Smooth muscle cell of bladder (primary cell): ENCODE measurements around the gene CCDC77. TPM values are rescaled to one million over a fixed set of nuclear protein-coding genes. Genes with fewer than 3 reads are reported as not detected.

Experiments
- total RNA-seq: library from RNA; depleted of rRNA; stranded (reverse); fragments of >200 nt; gene quantifications from 2 replicates; pipeline ENCODE4 v1.2.3, GENCODE V29; 2014

Gene CCDC77
- 4.3 and 4.9 TPM in 2 replicates for total RNA-seq

DNA sequence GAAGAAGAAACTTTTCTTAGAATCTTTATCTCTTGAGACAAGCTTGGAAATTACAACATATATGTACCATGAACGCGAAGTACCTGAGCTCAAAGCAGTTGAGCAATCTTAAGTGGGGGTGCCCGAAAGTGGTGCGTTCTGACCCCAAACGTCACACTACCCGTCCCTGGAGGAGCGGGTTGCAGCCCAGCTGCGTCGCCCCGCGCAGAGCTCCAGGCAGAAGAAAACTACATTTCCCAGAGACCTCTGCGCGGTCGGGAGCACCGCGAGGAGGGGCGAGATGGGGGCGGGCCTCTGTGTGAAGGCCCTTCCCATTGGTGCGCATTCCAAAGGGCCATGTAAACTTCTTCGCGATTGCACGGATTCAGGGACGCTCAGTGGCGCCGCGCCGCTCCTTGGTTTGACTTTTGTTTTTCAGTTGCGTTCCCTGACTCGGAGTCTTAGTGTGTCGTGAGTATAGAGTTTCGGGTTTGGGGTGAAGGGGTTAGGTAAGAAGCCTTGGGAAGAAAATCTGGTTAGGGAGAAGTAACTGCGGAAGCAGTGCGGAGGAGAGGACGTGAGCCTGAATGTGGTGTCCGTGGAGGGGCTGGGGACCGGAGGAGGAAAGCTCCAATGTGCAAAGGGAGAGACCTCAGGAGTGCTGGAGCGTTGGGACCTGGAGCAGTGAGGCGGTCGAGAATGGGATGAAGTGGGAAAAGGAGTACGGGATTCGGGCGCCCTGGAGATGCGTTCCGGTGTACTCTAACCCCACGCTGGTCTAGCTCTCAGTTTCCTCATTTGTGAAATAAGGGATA, at the start of gene CCDC77:
TSS of gene CCDC77 (plus strand) at position 410 of the 794 bp plus-strand sequence. CDS start 7,740 bp downstream, outside the sequence.

DNA sequence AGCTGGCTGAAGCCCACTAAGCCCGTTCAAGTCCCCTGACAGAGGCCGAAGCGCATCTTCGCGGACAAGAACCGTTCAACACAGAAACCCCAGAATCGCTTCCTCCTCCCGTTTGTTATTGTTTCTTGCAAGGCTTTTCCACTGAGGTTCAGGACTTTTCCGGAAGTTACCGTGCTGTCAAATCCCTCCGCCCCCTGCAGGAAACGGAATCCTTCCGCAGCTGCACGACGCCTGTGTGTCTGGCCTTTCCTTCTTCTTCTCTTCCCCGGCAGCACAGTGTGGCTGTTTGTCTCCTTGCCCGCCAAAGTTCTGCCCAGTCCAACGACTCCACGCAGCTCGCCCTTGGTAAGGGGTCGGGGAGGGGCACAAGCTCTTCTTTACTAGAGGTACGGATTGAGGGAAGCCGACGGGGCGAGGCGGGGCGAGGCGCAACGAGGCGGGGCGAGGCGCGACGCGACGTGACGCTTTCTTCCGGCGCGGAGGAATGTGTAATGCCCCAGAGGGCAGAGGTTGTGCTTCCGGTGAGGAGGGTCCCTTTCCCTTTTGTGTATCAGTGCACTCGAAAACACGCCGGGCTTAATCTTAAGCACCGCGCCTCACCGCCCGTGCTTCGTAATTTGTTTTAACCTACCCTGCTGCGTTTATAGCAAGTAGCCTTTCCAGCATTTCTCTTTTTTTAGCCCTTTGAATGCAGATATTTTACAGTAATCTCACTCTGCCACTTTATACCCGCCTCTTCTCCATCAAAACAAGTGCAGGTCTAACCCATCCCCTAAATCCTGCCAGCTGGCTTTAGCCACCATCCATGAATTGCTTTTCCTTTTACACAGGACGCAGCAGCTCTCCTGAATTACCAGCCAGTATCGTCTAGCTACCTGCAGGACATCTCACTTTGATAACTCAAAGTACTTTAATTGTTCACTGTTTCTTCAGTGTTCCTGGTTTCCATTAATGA, 12.0 kb upstream of the CCDC77 start, which contains the start of gene KDM5A:
TSS of gene KDM5A (minus strand) at position 179 of the 955 bp plus-strand sequence. CDS start 229 bp downstream, outside the sequence.

DNA sequence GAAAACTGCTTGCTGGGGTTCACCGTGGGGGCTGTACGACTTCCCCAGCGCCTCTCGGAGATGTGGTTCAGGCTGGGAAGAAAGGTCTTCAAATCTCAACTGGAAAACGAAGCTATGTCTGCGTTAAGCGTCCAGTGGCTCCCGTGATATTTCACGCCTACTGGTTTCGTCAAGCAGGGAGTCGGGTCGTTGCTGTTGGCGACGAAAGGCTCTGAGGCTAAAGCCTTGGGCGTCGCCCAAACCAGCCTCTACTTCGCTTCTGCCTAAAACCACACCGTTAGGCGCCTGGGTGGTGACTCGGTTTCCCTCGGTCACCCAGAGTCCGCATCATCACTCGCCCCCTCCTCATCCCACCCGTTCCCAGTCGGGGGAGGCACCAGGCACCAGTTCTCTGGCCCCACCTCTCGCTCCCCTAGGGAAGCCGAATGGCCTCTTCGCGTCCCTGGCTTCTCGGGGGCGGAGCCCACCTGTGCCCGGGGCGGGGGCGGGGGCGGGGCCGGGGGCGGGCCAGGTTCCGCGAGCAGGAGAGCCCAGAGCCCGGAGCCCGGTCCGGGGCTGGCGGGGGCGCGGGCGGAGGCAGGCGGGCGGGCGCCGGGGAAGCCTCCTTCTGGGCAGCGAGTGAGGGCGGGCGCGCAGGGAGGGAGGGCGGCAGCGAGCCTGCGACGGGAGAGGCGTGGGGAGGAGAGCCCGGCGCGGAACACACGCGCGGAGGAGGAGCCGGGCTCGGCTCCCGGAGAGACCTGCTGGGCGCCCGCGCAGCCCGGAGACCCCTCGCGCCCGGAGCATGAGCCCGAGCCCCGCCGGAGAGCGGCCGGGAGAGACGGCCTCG, 58.2 kb downstream of the CCDC77 start, which contains the start of gene B4GALNT3:
TSS of gene B4GALNT3 (plus strand) at position 510 of the 829 bp plus-strand sequence. CDS start 438 bp downstream, outside the sequence.

Other genes with a start within 250 kb of the CCDC77 start
- under 0.01 TPM in 1 of 2 replicates, not detected in the other for gene SLC6A12, start 187.5 kb upstream of the CCDC77 start, total RNA-seq
- 0.14 and 0.18 TPM in 2 replicates for gene SLC6A13, start 138.8 kb upstream of the CCDC77 start, total RNA-seq
- 49.4 and 62.1 TPM in 2 replicates for gene KDM5A, start 12.3 kb upstream of the CCDC77 start, total RNA-seq
- gene B4GALNT3, start 58.3 kb downstream of the CCDC77 start, total RNA-seq, result under 0.01 TPM in 1 of 2 replicates, not detected in the other